IMR-90 (cell line): Measurements from ENCODE around the gene CSAD.

Experiments used
- MAFK ChIP-seq: IDR thresholded peaks from 2 replicates; pipeline ENCODE4 v1.6.1; 2012; ENCODE audit warnings: low read depth, low read length, improper control_type of control experiment
- POLR2A ChIP-seq: IDR thresholded peaks from 2 replicates; pipeline ENCODE4 v1.6.1; 2012; ENCODE audit warnings: mild to moderate bottlenecking, low read depth, low read length
- RAD21 ChIP-seq: IDR thresholded peaks from 2 replicates; pipeline ENCODE4 v1.6.1; 2012; ENCODE audit warnings: low read length, improper control_type of control experiment
- SMC3 ChIP-seq: fragments of 150-350 bp; IDR thresholded peaks from 2 replicates; pipeline ENCODE4 v1.6.1; 2016; ENCODE audit warnings: low read depth, mild to moderate bottlenecking, antibody characterized with exemption, low read length, moderate library complexity
- TF ChIP-seq, protein P1 (sequence below): conservative IDR thresholded peaks from 2 replicates; pipeline ENCODE4 v1.5.1; 2012; ENCODE audit warnings: mild to moderate bottlenecking, low read depth, low read length, improper control_type of control experiment

DNA sequence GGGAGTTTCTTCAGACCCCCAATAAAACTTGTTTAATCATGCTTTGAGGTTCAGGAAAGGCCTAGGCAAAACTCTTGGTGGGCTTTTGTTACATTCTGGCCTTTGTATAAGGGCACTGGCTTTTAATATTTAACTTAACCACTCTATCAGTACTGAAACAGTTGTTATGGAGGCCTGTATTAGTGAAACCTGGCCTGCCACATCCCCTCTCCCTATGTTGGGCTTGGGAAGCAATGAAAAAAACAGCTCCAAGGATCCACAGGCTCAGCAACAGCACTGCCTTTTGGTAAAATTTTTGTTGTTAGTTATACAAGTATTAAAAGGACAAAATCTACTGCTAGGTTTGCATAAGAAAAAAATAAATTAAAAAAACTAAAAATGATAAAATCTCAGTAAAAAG, 66.8 kb downstream of the CSAD start:
- TF ChIP-seq, protein P1, sequence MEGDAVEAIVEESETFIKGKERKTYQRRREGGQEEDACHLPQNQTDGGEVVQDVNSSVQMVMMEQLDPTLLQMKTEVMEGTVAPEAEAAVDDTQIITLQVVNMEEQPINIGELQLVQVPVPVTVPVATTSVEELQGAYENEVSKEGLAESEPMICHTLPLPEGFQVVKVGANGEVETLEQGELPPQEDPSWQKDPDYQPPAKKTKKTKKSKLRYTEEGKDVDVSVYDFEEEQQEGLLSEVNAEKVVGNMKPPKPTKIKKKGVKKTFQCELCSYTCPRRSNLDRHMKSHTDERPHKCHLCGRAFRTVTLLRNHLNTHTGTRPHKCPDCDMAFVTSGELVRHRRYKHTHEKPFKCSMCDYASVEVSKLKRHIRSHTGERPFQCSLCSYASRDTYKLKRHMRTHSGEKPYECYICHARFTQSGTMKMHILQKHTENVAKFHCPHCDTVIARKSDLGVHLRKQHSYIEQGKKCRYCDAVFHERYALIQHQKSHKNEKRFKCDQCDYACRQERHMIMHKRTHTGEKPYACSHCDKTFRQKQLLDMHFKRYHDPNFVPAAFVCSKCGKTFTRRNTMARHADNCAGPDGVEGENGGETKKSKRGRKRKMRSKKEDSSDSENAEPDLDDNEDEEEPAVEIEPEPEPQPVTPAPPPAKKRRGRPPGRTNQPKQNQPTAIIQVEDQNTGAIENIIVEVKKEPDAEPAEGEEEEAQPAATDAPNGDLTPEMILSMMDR: no peak
- TF ChIP-seq POLR2A: no peak
- no peak for TF ChIP-seq RAD21
- no peak for TF ChIP-seq MAFK
- no peak for TF ChIP-seq SMC3
